ENCODE measurements around the gene RPA3. TPM values are rescaled to one million over a fixed set of nuclear protein-coding genes. Genes with fewer than 3 reads are reported as not detected.

The RPA3 gene
- total RNA-seq, 4 donors from 2014 or later: 14.9 to 35.2 (median 18.4) TPM

- DNase-seq (ENCODE audit: low spot score in 2 of 2): no peak
- no peaks in the 10 kb centered on the region for H3K9me3 ChIP-seq
- H3K27me3 ChIP-seq: no peaks in the 10 kb centered on the region
- TF ChIP-seq POLR2A (IDR thresholded peaks at IDR 0.05) (no peak), EP300 (IDR thresholded peaks at IDR 0.05) (no peak), CTCF (IDR thresholded peaks at IDR 0.05) (no peak), POLR2AphosphoS5 (IDR thresholded peaks at IDR 0.05) (no peak)
- no peak overlapping the region for H3K27ac ChIP-seq
- no peaks in the 10 kb centered on the region for H3K4me1 ChIP-seq
- no peak overlapping the region for H3K4me3 ChIP-seq
- peaks cover 16% of the 10 kb centered on the region for H3K36me3 ChIP-seq
- 87% methylated on average over 6 of the region's 6 CpGs for WGBS
Observed at GRCh38 chr7:7672545-7673239, 45.7 kb downstream of the RPA3 start.

- Histone ChIP-seq H3K4me3 (no peak overlapping the region), H3K4me1 (no peaks in the 10 kb centered on the region), H3K27ac (no peak overlapping the region), H3K27me3 (no peaks in the 10 kb centered on the region), H3K36me3 (peaks cover 16% of the 10 kb centered on the region), H3K9me3 (no peaks in the 10 kb centered on the region)
- no peak for DNase-seq (ENCODE audit: low spot score in 2 of 2)
- 54% methylated on average over 3 of the region's 3 CpGs for WGBS
- TF ChIP-seq EP300 (IDR thresholded peaks at IDR 0.05) (no peak), CTCF (IDR thresholded peaks at IDR 0.05) (no peak), POLR2A (IDR thresholded peaks at IDR 0.05) (no peak), POLR2AphosphoS5 (IDR thresholded peaks at IDR 0.05) (no peak)
Observed at GRCh38 chr7:7671361-7671760, 47.0 kb downstream of the RPA3 start.

- 90% methylated on average over 3 of the region's 3 CpGs for WGBS
- H3K36me3 ChIP-seq: peaks cover 7% of the 10 kb centered on the region
- H3K4me1 ChIP-seq: no peaks in the 10 kb centered on the region
- no peak for DNase-seq (ENCODE audit: low spot score in 2 of 2)
- H3K4me3 ChIP-seq: no peak overlapping the region
- H3K27me3 ChIP-seq: no peaks in the 10 kb centered on the region
- TF ChIP-seq POLR2A (IDR thresholded peaks at IDR 0.05) (no peak), CTCF (IDR thresholded peaks at IDR 0.05) (no peak), POLR2AphosphoS5 (IDR thresholded peaks at IDR 0.05) (no peak), EP300 (IDR thresholded peaks at IDR 0.05) (no peak)
- no peak overlapping the region for H3K27ac ChIP-seq
- no peaks in the 10 kb centered on the region for H3K9me3 ChIP-seq
Observed at GRCh38 chr7:7670490-7670889, 47.9 kb downstream of the RPA3 start.

GRCh38 chr7:7668706-7669105 is 49.7 kb downstream of the RPA3 start:
- Histone ChIP-seq H3K4me3 (no peak overlapping the region), H3K27ac (no peak overlapping the region), H3K9me3 (no peaks in the 10 kb centered on the region), H3K27me3 (no peaks in the 10 kb centered on the region), H3K36me3 (no peaks in the 10 kb centered on the region), H3K4me1 (peaks cover 5% of the 10 kb centered on the region)
- DNase-seq (ENCODE audit: low spot score in 2 of 2): no peak
- TF ChIP-seq EP300 (IDR thresholded peaks at IDR 0.05) (no peak), POLR2AphosphoS5 (IDR thresholded peaks at IDR 0.05) (no peak), POLR2A (IDR thresholded peaks at IDR 0.05) (no peak), CTCF (IDR thresholded peaks at IDR 0.05) (no peak)
- WGBS: 95% methylated on average over 1 of the region's 1 CpG

GRCh38 chr7:7667187-7667586 is 51.2 kb downstream of the RPA3 start:
- no peaks in the 10 kb centered on the region for H3K36me3 ChIP-seq
- TF ChIP-seq POLR2A (IDR thresholded peaks at IDR 0.05) (no peak), CTCF (IDR thresholded peaks at IDR 0.05) (no peak), POLR2AphosphoS5 (IDR thresholded peaks at IDR 0.05) (no peak), EP300 (IDR thresholded peaks at IDR 0.05) (no peak)
- H3K4me1 ChIP-seq: peaks cover 5% of the 10 kb centered on the region
- DNase-seq (ENCODE audit: low spot score in 2 of 2): no peak
- no peaks in the 10 kb centered on the region for H3K9me3 ChIP-seq
- H3K27me3 ChIP-seq: no peaks in the 10 kb centered on the region
- WGBS: 89% methylated on average over 2 of the region's 2 CpGs
- H3K4me3 ChIP-seq: no peak overlapping the region
- no peak overlapping the region for H3K27ac ChIP-seq
